Stimulated activated naive CD8-positive, alpha-beta T cell treated with anti-CD3 and anti-CD28 coated beads, Interleukin-15, amount 100 ng/mL, for 72 hours (primary cell): ENCODE results near the gene SUPT6H.
"Not testable (repeated sequence)": the region's sequence is repeated elsewhere in the genome, so short reads cannot be mapped to it uniquely, and the experiment has no call there.

Source experiments
- ATAC-seq: fragments of 150-1000 bp; cut with Tn5 transposase; 2 replicates; pipeline ENCODE4 v1.10.0; 2021; ENCODE audit warnings: mild to moderate bottlenecking, moderate library complexity
- DNase-seq, 2 donors: peaks; one replicate each; pipeline ENCODE4 v3.0.0; 2021 to 2022
- H3K27ac Mint-ChIP-seq, 2 donors: one replicate each; pipeline ENCODE4 v1.8.0; 2022; ENCODE audit warnings: mild to moderate bottlenecking in 2 of 2, mixed read lengths in 2 of 2, moderate library complexity in 2 of 2
- H3K27me3 Mint-ChIP-seq: one replicate; pipeline ENCODE4 v1.8.0; 2022; ENCODE audit warnings: mixed read lengths
- H3K4me1 Mint-ChIP-seq: one replicate; pipeline ENCODE4 v1.8.0; 2022; ENCODE audit warnings: mild to moderate bottlenecking, mixed read lengths
- H3K4me3 Mint-ChIP-seq, 2 donors: one replicate each; pipeline ENCODE4 v1.8.0; 2022; ENCODE audit warnings: mild to moderate bottlenecking in 2 of 2, mixed read lengths in 2 of 2, moderate library complexity in 1 of 2
- H3K9me3 Mint-ChIP-seq, 2 donors: one replicate each; pipeline ENCODE4 v1.8.0; 2022; ENCODE audit warnings: mixed read lengths in 2 of 2

SUPT6H gene

DNA sequence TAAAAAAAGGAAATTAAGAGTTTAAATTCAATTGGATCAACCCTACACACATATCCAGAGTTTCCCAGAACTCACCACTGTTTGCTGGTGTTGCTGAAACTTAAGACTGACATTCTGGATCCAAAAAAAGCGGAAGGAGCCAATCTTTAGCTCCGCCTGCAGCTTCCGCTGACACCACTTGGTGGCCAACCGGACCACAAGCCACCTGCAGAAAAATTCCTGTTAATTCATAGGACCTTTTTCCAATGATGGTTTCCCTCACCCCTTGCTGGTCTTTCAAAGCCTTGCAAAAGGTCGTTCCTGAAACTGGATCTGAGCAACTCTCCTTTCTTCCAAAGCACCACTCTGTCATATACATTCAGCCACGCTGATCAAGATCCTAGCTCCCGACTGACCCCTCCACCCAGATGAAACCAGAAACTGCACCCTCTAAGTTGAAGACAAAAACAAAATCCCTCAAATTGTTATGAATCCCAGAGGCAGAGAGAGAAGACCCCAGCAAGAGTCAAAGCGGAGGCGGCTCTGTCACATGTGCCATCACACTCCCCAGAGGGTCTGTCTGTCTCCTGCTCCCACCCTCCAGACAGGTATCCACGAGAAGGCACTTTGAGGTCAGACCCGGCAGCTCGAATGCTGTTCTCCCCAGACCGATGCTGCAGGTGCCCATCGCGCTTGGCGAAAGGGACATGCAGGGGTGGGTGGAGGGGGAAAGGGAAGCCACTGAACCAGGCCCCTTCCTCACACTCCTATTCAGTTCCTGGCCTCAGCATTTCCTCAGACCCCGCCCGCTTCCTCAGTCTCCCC lies 17.8 kb upstream of the SUPT6H start:
- H3K4me3 Mint-ChIP-seq: peak overlapping the region; percentile 87 to 99
- H3K4me1 Mint-ChIP-seq: peaks cover 50% of the 10 kb centered on the region
- H3K27me3 Mint-ChIP-seq: no peaks in the 10 kb centered on the region
- DNase-seq (peak; percentile 25 to 27), ATAC-seq (peak; percentile 5)
- no peaks in the 10 kb centered on the region for H3K9me3 Mint-ChIP-seq
- peak overlapping the region; percentile 92 to 97 for H3K27ac Mint-ChIP-seq

DNA sequence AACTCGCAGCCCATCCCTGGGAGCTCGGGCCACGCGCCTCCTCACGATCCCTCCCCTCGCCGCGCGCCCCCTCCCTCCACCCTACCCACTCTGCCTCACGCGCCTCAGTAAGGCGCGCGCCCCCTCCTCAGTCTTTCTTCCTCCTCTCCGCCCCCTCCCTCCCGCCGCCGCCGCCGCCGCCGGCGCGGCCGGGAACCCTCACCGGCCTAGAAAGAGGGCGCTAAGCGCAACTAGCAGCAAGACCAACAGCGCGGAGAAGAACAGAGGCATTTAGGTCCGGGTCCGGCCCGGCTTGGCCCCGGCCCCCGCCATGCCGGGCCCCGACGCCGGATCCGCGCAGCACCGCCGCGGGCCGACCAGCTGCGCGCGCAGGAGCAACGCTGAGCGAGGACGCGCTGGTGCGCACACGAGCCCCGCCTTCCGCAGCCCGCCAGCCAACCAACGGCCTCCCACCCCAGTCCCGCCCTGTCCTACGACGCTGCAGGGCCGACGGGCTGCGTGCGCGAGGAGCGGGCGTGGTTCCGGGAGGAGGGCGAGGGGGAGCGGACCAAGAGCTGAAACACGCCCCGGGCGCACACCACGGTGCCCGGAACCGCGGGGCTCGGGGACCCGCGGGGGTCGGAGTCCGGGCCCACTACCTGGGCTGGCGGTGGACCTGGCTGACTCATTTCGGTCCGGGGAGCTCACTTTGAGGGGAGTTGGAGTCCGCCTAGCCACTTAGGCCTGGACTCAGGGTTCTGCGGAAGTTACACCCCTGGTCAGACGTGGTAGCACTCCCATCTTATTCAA lies 17.0 kb upstream of the SUPT6H start, which contains the start of gene BLTP2:
Gene BLTP2, minus strand, starts transcription at position 372 of the 789 bp plus-strand sequence. Its CDS starts 102 bp downstream, at position 270.
- Mint-ChIP-seq H3K4me3 (peak within 1 kb of the TSS; percentile 87 to 99), H3K27ac (peak within 1 kb of the TSS; percentile 92 to 97), H3K4me1 (peaks cover 44% of the 10 kb centered on the region), H3K27me3 (no peaks in the 10 kb centered on the region), H3K9me3 (no peaks in the 10 kb centered on the region)
- DNase-seq (peak; percentile 90 to 95), ATAC-seq (peak; percentile 99)

DNA sequence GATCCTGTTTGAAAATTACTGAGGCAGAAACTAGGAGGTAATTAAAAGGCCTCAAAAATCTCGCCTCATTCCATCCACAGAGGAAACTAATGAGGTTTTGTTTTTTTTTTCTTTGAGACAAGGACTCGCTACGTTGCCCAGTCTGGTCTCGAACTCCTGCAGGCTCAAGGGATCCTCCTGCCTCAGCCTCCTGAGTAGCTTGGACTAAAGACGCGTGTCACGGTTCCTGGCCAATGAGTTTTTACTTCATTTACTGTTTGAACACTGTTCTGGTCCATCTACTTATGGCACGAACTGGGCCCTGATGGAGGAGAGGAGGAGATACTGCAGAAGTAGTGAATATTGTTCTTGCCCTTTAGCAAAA lies 16.4 kb upstream of the SUPT6H start:
- Mint-ChIP-seq H3K27ac (peak overlapping the region; percentile 78 to 84), H3K4me1 (peaks cover 44% of the 10 kb centered on the region), H3K4me3 (peak overlapping the region; percentile 87 to 99), H3K9me3 (no peaks in the 10 kb centered on the region), H3K27me3 (no peaks in the 10 kb centered on the region)
- ATAC-seq (peak; percentile 1), DNase-seq (no peak)

DNA sequence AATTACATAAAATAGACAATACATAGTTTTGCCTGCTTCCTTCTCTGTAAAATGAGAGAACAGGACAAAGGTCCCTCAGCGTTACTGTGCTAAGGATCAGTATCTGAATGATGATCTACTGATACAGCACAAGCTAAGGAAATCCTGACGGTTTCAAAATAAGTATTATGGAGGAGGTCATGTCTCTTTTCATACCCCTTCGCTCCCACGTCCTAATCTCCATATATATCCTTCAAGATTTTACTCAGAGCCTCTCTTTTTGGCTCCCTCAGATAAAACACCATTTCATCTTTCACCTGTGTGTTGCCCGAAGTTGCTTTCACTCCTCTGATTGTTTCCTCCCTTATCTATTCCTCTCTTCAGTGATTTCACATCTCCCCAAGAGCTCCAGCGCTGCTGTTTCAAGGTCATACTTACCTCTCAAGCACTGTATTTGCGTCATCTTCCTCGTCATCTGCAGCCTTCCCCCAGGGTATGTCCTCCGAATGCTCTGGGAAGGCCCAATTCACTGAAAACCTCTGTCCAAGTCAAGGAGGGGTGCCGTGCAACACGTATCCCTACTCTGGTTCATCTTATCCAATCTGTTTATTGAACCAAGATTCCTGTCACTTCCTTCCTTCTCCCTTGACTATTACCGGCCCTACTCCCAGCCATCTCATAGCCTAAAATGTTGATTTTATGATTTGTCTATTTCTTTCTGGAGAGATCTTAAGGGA lies 15.8 kb upstream of the SUPT6H start:
- H3K27ac Mint-ChIP-seq: peak overlapping the region; percentile 15 to 91
- no peaks in the 10 kb centered on the region for H3K9me3 Mint-ChIP-seq
- H3K27me3 Mint-ChIP-seq: no peaks in the 10 kb centered on the region
- peaks cover 44% of the 10 kb centered on the region for H3K4me1 Mint-ChIP-seq
- ATAC-seq (no peak), DNase-seq (peak in 1 of 2 donors; percentile 3)
- peak overlapping the region; percentile 87 to 99 for H3K4me3 Mint-ChIP-seq

DNA sequence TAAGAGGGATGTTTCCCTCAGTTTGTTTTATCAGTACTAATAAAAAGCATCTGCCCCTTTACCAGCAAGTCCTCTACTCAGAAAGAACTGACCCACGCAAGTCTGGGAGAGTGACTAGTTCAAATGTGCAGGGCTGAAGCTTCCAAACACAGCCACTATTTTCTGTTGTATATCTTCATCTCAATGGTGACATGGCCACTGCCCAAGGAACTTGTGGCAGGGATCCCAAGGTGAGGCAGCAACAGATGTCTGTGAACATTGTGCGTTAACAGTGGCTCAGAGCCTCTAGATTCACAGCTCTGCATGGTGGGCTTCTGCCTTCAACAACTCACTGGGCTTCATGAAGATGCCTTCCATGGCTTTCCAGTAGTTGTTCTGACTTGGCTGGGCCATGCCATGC lies 13.3 kb upstream of the SUPT6H start:
- Mint-ChIP-seq H3K4me3 (no peak overlapping the region), H3K27me3 (no peaks in the 10 kb centered on the region), H3K27ac (no peak overlapping the region), H3K4me1 (peaks cover 26% of the 10 kb centered on the region), H3K9me3 (no peaks in the 10 kb centered on the region)
- DNase-seq: no peak
- ATAC-seq: no peak

DNA sequence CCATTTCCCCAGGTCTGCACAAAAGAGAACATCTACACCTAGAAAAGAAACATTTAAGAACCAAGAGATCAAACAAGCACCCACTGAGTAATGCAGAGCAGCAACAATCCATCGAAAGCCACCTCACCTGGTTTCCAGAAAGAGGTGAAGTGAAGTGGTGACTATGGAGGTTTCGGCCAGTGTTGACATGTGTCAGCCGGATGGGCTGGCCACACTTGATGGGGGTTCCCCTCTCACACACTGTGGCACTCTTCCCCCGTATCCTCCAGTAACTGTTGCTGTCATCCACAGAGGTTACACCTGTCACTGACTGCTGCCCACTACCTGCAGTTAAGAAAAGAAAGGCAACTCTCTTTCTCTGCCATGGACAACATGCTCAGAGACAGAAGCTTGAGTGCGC lies 6.8 kb upstream of the SUPT6H start:
- Mint-ChIP-seq H3K4me1 (peaks cover 14% of the 10 kb centered on the region), H3K4me3 (no peak overlapping the region), H3K27me3 (no peaks in the 10 kb centered on the region), H3K27ac (no peak overlapping the region), H3K9me3 (no peaks in the 10 kb centered on the region)
- ATAC-seq (no peak), DNase-seq (no peak)

DNA sequence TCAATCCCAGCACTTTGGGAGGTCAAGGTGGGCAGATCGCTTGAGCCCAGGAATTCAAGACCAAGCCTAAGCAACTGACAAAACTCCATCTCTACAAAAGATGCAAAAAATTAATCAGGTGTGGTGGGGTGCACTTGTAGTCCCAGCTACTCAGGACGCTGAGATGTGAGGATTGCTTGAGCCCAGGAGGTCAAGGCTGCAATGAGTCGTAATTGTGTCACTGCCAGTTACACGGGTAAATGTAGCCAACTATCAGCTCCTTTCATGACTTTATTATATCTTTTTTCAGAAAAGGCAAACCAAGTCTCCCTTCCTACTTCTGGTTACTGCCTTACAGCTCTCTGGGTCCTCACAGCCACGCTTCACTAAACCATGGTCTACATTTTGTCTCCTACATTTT lies 4.2 kb upstream of the SUPT6H start:
- ATAC-seq: no peak
- DNase-seq: no peak
- Mint-ChIP-seq H3K4me1 (peaks cover 25% of the 10 kb centered on the region), H3K27ac (no peak overlapping the region), H3K9me3 (no peaks in the 10 kb centered on the region), H3K27me3 (no peaks in the 10 kb centered on the region), H3K4me3 (no peak overlapping the region)

DNA sequence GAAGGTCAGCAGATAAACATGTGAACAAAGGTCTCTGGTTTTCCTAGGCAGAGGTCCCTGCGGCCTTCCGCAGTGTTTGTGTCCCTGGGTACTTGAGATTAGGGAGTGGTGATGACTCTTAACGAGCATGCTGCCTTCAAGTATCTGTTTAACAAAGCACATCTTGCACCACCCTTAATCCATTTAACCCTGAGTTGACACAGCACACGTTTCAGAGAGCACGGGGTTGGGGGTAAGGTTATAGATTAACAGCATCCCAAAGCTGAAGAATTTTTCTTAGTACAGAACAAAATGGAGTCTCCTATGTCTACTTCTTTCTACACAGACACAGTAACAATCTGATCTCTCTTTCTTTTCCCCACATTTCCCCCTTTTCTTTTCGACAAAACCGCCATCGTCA lies 3.7 kb upstream of the SUPT6H start:
- not testable (repeated sequence) for H3K9me3 Mint-ChIP-seq, H3K27me3 Mint-ChIP-seq, DNase-seq, H3K4me3 Mint-ChIP-seq, ATAC-seq
- Mint-ChIP-seq H3K4me1 (peaks cover 31% of the 10 kb centered on the region), H3K27ac (peak overlapping the region in 1 of 2 donors; percentile 19)

DNA sequence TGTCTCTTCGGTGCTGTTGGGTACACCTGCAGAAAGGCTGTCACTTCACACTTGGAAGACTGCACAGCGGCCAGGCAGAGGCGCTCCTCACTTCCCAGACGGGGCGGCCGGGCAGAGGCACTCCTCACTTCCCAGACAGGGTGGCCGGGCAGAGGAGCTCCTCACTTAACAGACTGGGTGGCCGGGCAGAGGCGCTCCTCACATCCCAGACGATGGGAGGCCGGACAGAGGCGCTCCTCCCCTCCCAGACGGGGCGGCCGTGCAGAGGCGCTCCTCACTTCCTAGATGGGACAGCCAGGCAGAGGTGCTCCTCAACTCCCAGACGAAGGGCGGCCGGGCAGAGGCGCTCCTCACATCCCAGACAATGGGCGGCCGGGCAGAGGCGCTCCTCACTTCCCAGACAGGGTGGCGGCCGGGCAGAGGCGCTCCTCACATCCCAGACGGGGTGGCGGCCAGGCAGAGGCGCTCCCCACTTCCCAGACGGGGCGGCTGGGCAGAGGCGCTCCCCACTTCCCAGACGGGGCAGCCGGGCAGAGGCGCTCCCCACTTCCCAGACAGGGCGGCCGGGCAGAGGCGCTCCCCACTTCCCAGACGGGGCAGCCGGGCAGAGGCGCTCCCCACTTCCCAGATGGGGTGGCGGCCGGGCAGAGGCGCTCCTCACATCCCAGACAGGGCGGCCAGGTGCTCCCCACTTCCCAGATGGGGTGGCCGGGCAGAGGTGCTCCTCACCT lies 3.1 kb upstream of the SUPT6H start:
- peak overlapping the region in 1 of 2 donors; percentile 89 for H3K27ac Mint-ChIP-seq
- H3K4me3 Mint-ChIP-seq, H3K27me3 Mint-ChIP-seq: not testable (repeated sequence)

DNA sequence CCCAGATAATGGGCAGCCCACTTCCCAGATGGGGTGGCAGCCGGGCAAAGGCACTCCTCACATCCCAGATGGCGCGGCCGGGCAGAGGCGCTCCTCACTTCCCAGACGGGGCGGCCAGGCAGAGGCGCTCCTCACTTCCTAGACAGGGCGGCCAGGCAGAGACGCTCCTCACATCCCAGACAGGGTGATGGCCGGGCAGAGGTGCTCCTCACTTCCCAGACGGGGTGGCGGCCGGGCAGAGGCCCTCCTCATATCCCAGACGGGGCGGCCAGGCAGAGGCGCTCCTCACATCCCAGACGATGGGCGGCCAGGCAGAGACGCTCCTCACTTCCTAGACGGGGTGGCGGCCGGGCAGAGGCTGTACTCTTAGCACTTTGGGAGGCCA lies 2.5 kb upstream of the SUPT6H start:
- peak overlapping the region; percentile 50 to 97 for H3K4me3 Mint-ChIP-seq
- DNase-seq: not testable (repeated sequence)

More for the DNA sequence above, 3.1 kb upstream of the SUPT6H start:
- H3K4me1 Mint-ChIP-seq: peaks cover 37% of the 10 kb centered on the region
- not testable (repeated sequence) for ATAC-seq, H3K9me3 Mint-ChIP-seq, DNase-seq

DNA sequence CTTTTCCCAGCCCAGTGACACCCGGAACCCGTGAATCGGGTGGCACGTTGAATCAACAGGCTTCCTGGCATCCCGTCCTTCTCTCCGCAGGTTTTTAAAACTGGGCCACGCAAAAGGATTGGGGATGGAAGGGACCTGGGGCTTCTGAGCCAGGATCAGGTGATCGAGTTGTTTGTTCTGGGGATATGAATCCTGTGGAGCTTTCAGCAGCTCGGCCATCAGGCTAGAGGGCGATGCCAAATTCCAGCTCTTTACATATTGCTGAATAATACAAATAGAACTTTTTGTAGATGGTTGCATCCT lies 473 bp downstream of the SUPT6H start:
- no peak for ATAC-seq
- Mint-ChIP-seq H3K4me3 (peak overlapping the region; percentile 97 to 99), H3K27ac (peak overlapping the region; percentile 99), H3K27me3 (no peaks in the 10 kb centered on the region), H3K4me1 (peaks cover 46% of the 10 kb centered on the region), H3K9me3 (no peaks in the 10 kb centered on the region)
- DNase-seq: no peak

More for the DNA sequence above, 2.5 kb upstream of the SUPT6H start:
- not testable (repeated sequence) for H3K27me3 Mint-ChIP-seq, ATAC-seq, H3K9me3 Mint-ChIP-seq
- H3K4me1 Mint-ChIP-seq: peaks cover 42% of the 10 kb centered on the region
- H3K27ac Mint-ChIP-seq: peak overlapping the region in 1 of 2 donors; percentile 89

DNA sequence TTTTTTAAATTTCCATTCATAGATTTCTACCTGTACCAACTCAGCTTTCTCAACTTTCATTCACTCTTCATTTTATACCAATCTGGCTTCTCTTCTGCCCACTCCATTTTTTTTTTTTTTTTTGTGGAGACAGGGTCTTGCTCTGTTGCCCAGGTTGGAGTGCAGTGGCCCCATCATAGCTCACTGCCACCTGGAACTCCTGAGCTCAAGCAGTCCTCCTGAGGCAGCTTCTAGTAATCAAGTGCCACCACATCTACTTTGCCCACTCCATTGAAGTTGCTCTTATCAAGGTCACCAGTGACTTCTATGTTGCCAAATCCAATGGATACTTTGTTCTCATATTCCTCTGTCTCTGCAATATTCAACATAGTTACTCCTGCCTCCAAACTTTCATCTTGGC lies 1.7 kb downstream of the SUPT6H start:
- Mint-ChIP-seq H3K27ac (peak overlapping the region; percentile 92 to 99), H3K4me1 (peaks cover 55% of the 10 kb centered on the region), H3K27me3 (no peaks in the 10 kb centered on the region), H3K4me3 (peak overlapping the region; percentile 97 to 99), H3K9me3 (no peaks in the 10 kb centered on the region)
- no peak for ATAC-seq
- no peak for DNase-seq

DNA sequence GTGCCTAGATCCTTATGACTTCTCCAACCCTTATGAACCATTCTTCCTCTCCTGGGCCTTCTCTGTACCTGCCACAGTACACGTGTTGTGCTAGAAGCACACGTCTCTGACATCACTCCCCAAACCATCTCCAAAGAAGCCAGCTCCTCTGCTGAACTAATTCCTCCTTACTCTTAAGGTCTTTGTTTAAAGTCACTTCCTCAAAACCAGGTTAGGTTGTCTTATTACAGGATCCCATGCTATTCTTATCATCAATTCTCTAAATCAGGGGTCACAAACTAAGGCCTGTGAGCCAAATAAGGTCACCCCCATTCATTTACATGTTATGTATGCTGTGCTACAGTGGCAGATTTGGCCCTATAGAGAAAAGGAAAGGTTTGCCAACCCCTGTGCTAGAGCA lies 4.0 kb downstream of the SUPT6H start:
- no peak overlapping the region for H3K4me3 Mint-ChIP-seq
- peak overlapping the region in 1 of 2 donors; percentile 75 for H3K27ac Mint-ChIP-seq
- no peak for ATAC-seq
- no peak for DNase-seq
- H3K27me3 Mint-ChIP-seq: no peaks in the 10 kb centered on the region
- no peaks in the 10 kb centered on the region for H3K9me3 Mint-ChIP-seq
- peaks cover 40% of the 10 kb centered on the region for H3K4me1 Mint-ChIP-seq

DNA sequence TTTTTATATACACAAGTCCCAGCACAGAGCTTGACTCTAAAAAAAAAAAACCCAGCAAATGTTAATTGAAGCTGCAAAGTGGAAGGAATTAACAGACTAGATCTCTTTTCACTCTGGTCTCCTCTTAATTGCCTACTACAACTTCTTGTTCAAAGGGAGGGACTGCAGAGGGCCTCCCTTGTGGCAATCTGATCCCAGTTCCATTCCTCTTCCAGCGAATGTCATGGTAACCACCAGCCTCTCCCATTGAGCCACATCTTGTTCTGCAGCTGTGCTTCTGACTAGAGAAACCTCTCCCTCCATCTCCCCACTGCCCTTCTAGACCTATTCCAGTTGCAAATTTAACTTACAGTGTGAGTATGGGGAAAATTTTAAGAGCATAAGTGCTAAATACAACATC lies 5.9 kb downstream of the SUPT6H start:
- H3K4me1 Mint-ChIP-seq: peaks cover 37% of the 10 kb centered on the region
- no peaks in the 10 kb centered on the region for H3K27me3 Mint-ChIP-seq
- DNase-seq (no peak), ATAC-seq (no peak)
- no peak overlapping the region for H3K27ac Mint-ChIP-seq
- no peak overlapping the region for H3K4me3 Mint-ChIP-seq
- no peaks in the 10 kb centered on the region for H3K9me3 Mint-ChIP-seq

DNA sequence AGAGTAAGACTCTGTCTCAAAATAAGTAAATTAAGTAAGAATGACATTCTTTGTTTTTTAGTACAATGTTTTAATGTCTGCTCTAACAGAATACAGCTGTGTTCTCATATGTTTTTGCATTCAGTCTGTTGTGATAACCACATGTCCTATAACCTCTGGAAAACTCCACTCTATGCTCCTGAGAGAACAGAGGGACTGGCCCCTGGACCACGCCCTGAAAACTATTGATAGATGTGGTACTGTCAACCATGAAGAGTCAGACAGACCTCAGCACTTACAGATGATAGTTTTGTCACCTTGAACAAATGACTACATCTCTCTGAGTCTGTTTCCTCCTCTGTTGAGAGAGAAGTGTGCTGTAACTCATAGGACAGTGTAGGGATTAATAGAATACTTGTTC lies 7.9 kb downstream of the SUPT6H start:
- Mint-ChIP-seq H3K27me3 (no peaks in the 10 kb centered on the region), H3K4me1 (peaks cover 16% of the 10 kb centered on the region), H3K27ac (peak overlapping the region in 1 of 2 donors; percentile 50), H3K4me3 (no peak overlapping the region), H3K9me3 (no peaks in the 10 kb centered on the region)
- no peak for DNase-seq
- ATAC-seq: no peak
